Esophagus muscularis mucosa (tissue), 3 donors: ENCODE results near the gene LTA.

Source experiments
- POLR2A ChIP-seq: fragments of 450-650 bp; IDR thresholded peaks from one replicate; pipeline ENCODE4 v1.6.1; 2017; ENCODE audit warnings: antibody characterized with exemption, moderate library complexity, mild to moderate bottlenecking, low read depth
- POLR2AphosphoS5 ChIP-seq, 2 donors: sonication (generic); formaldehyde crosslinking; IDR thresholded peaks; one replicate each; pipeline ENCODE4 v1.6.1; 2017; ENCODE audit warnings: antibody characterized with exemption in 2 of 2
- TF ChIP-seq, protein P1 (sequence below), 3 experiments: fragments of 200-600 bp in 2 of 3; fragments of 450-650 bp in 1 of 3; sonication (generic) in 2 of 3; IDR thresholded peaks; one replicate each; pipeline ENCODE4 v1.5.1; 2017 to 2019; ENCODE audit warnings: antibody characterized with exemption in 3 of 3, mild to moderate bottlenecking in 2 of 3, moderate library complexity in 1 of 3

GRCh38 chr6:31577579-31577966 is 5.5 kb downstream of the LTA start:
- TF ChIP-seq, protein P1, sequence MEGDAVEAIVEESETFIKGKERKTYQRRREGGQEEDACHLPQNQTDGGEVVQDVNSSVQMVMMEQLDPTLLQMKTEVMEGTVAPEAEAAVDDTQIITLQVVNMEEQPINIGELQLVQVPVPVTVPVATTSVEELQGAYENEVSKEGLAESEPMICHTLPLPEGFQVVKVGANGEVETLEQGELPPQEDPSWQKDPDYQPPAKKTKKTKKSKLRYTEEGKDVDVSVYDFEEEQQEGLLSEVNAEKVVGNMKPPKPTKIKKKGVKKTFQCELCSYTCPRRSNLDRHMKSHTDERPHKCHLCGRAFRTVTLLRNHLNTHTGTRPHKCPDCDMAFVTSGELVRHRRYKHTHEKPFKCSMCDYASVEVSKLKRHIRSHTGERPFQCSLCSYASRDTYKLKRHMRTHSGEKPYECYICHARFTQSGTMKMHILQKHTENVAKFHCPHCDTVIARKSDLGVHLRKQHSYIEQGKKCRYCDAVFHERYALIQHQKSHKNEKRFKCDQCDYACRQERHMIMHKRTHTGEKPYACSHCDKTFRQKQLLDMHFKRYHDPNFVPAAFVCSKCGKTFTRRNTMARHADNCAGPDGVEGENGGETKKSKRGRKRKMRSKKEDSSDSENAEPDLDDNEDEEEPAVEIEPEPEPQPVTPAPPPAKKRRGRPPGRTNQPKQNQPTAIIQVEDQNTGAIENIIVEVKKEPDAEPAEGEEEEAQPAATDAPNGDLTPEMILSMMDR (IDR thresholded peaks at IDR 0.05), result no peak
- no peak for TF ChIP-seq POLR2AphosphoS5 (IDR thresholded peaks at IDR 0.05)
- no peak for TF ChIP-seq POLR2A
